Activated naive CD8-positive, alpha-beta T cell (primary cell): ENCODE data around the gene PSMA3.

Experiments
- H3K27ac Mint-ChIP-seq: one replicate; pipeline ENCODE4 v1.8.0; 2021; ENCODE audit warnings: mixed read lengths
- H3K27me3 Mint-ChIP-seq: one replicate; pipeline ENCODE4 v1.8.0; 2021; ENCODE audit warnings: mixed read lengths
- H3K36me3 Mint-ChIP-seq: one replicate; pipeline ENCODE4 v1.8.0; 2021; ENCODE audit warnings: mixed read lengths
- H3K4me1 Mint-ChIP-seq: one replicate; pipeline ENCODE4 v1.8.0; 2021; ENCODE audit warnings: low read depth, mixed read lengths
- H3K4me3 Mint-ChIP-seq: one replicate; pipeline ENCODE4 v1.8.0; 2021; ENCODE audit warnings: mild to moderate bottlenecking, mixed read lengths
- H3K9me3 Mint-ChIP-seq: one replicate; pipeline ENCODE4 v1.8.0; 2021; ENCODE audit warnings: low read depth, mixed read lengths

The PSMA3 gene

GRCh38 chr14:58244556-58245387 lies at the start of gene PSMA3:
TSS of gene PSMA3 (plus strand) at chr14:58244843. CDS start at chr14:58244921, 78 bp downstream.
- Mint-ChIP-seq H3K36me3 (peaks cover 7% of the 10 kb centered on the region), H3K9me3 (no peaks in the 10 kb centered on the region), H3K27me3 (no peaks in the 10 kb centered on the region), H3K27ac (peak within 1 kb of the TSS; percentile 93), H3K4me1 (peaks cover 43% of the 10 kb centered on the region), H3K4me3 (peak within 1 kb of the TSS; percentile 89)

GRCh38 chr14:58196198-58196597 lies 48.4 kb upstream of the PSMA3 start:
- H3K36me3 Mint-ChIP-seq = no peaks in the 10 kb centered on the region
- no peak overlapping the region for H3K4me3 Mint-ChIP-seq
- peaks cover 23% of the 10 kb centered on the region for H3K4me1 Mint-ChIP-seq
- no peak overlapping the region for H3K27ac Mint-ChIP-seq
- H3K9me3 Mint-ChIP-seq = no peaks in the 10 kb centered on the region
- no peaks in the 10 kb centered on the region for H3K27me3 Mint-ChIP-seq

GRCh38 chr14:58198086-58198485 lies 46.6 kb upstream of the PSMA3 start:
- no peaks in the 10 kb centered on the region for H3K36me3 Mint-ChIP-seq
- peak overlapping the region; percentile 57 for H3K4me3 Mint-ChIP-seq
- no peaks in the 10 kb centered on the region for H3K27me3 Mint-ChIP-seq
- H3K4me1 Mint-ChIP-seq = peaks cover 33% of the 10 kb centered on the region
- no peaks in the 10 kb centered on the region for H3K9me3 Mint-ChIP-seq
- peak overlapping the region; percentile 66 for H3K27ac Mint-ChIP-seq

- H3K27ac Mint-ChIP-seq = peak within 1 kb of the TSS; percentile 93
- H3K4me3 Mint-ChIP-seq = peak within 1 kb of the TSS; percentile 94
- no peaks in the 10 kb centered on the region for H3K27me3 Mint-ChIP-seq
- H3K9me3 Mint-ChIP-seq = no peaks in the 10 kb centered on the region
- peaks cover 38% of the 10 kb centered on the region for H3K4me1 Mint-ChIP-seq
- no peaks in the 10 kb centered on the region for H3K36me3 Mint-ChIP-seq
These were observed 44.7 kb upstream of the PSMA3 start, which contains the start of gene ACTR10 for GRCh38 chr14:58199726-58200479. TSS of gene ACTR10 (plus strand) at chr14:58200149. CDS start at chr14:58200218, 69 bp downstream.

- Mint-ChIP-seq H3K4me3 (peak overlapping the region; percentile 93), H3K27ac (peak overlapping the region; percentile 93), H3K4me1 (peaks cover 38% of the 10 kb centered on the region), H3K27me3 (no peaks in the 10 kb centered on the region), H3K9me3 (no peaks in the 10 kb centered on the region), H3K36me3 (no peaks in the 10 kb centered on the region)
These were observed 44.2 kb upstream of the PSMA3 start for GRCh38 chr14:58200480-58200841.

- H3K36me3 Mint-ChIP-seq = no peaks in the 10 kb centered on the region
- peak overlapping the region; percentile 93 for H3K4me3 Mint-ChIP-seq
- no peaks in the 10 kb centered on the region for H3K27me3 Mint-ChIP-seq
- no peaks in the 10 kb centered on the region for H3K9me3 Mint-ChIP-seq
- peak overlapping the region; percentile 93 for H3K27ac Mint-ChIP-seq
- H3K4me1 Mint-ChIP-seq = peaks cover 38% of the 10 kb centered on the region
These were observed 43.8 kb upstream of the PSMA3 start for GRCh38 chr14:58200846-58201245.

GRCh38 chr14:58213176-58213575 lies 31.5 kb upstream of the PSMA3 start:
- peaks cover 4% of the 10 kb centered on the region for H3K9me3 Mint-ChIP-seq
- no peak overlapping the region for H3K4me3 Mint-ChIP-seq
- peaks cover 4% of the 10 kb centered on the region for H3K4me1 Mint-ChIP-seq
- peaks cover 17% of the 10 kb centered on the region for H3K36me3 Mint-ChIP-seq
- H3K27me3 Mint-ChIP-seq = no peaks in the 10 kb centered on the region
- no peak overlapping the region for H3K27ac Mint-ChIP-seq

- H3K36me3 Mint-ChIP-seq = peaks cover 17% of the 10 kb centered on the region
- no peak overlapping the region for H3K4me3 Mint-ChIP-seq
- H3K27ac Mint-ChIP-seq = peak overlapping the region; percentile 18
- H3K9me3 Mint-ChIP-seq = peaks cover 4% of the 10 kb centered on the region
- peaks cover 4% of the 10 kb centered on the region for H3K4me1 Mint-ChIP-seq
- no peaks in the 10 kb centered on the region for H3K27me3 Mint-ChIP-seq
These were observed 29.3 kb upstream of the PSMA3 start for GRCh38 chr14:58215191-58215914.

- peaks cover 5% of the 10 kb centered on the region for H3K4me1 Mint-ChIP-seq
- peaks cover 4% of the 10 kb centered on the region for H3K9me3 Mint-ChIP-seq
- peaks cover 19% of the 10 kb centered on the region for H3K36me3 Mint-ChIP-seq
- no peak overlapping the region for H3K4me3 Mint-ChIP-seq
- no peak overlapping the region for H3K27ac Mint-ChIP-seq
- H3K27me3 Mint-ChIP-seq = no peaks in the 10 kb centered on the region
These were observed 28.1 kb upstream of the PSMA3 start for GRCh38 chr14:58216544-58216943.

GRCh38 chr14:58227096-58227819 lies 17.4 kb upstream of the PSMA3 start:
- H3K27me3 Mint-ChIP-seq = no peaks in the 10 kb centered on the region

GRCh38 chr14:58238252-58239243 lies 6.1 kb upstream of the PSMA3 start:
- Mint-ChIP-seq H3K36me3 (no peaks in the 10 kb centered on the region), H3K9me3 (no peaks in the 10 kb centered on the region), H3K27ac (no peak overlapping the region), H3K27me3 (no peaks in the 10 kb centered on the region), H3K4me3 (no peak overlapping the region), H3K4me1 (peaks cover 16% of the 10 kb centered on the region)

More at GRCh38 chr14:58227096-58227819, 17.4 kb upstream of the PSMA3 start:
- peaks cover 5% of the 10 kb centered on the region for H3K36me3 Mint-ChIP-seq
- H3K9me3 Mint-ChIP-seq = no peaks in the 10 kb centered on the region
- no peak overlapping the region for H3K4me3 Mint-ChIP-seq
- H3K4me1 Mint-ChIP-seq = no peaks in the 10 kb centered on the region
- no peak overlapping the region for H3K27ac Mint-ChIP-seq

GRCh38 chr14:58239244-58240195 lies 5.1 kb upstream of the PSMA3 start:
- Mint-ChIP-seq H3K4me1 (peaks cover 22% of the 10 kb centered on the region), H3K27ac (no peak overlapping the region), H3K36me3 (no peaks in the 10 kb centered on the region), H3K9me3 (no peaks in the 10 kb centered on the region), H3K4me3 (no peak overlapping the region), H3K27me3 (no peaks in the 10 kb centered on the region)
